Mesendoderm (in vitro differentiated cells): ENCODE results near the gene TRPM7.
A peak's percentile ranks its signal among the peaks of the same experiment; 100 is the strongest.
"Not testable (repeated sequence)": the region's sequence is repeated elsewhere in the genome, so short reads cannot be mapped to it uniquely, and the experiment has no call there.

Experiments
- DNase-seq: peaks from one replicate; pipeline ENCODE4 v3.0.0; 2013
- H2AK5ac ChIP-seq: 2 replicates; pipeline ENCODE4 v1.6.1; 2013; ENCODE audit warnings: low read length, inconsistent platforms
- H2BK120ac ChIP-seq: 2 replicates; pipeline ENCODE4 v1.6.1; 2013; ENCODE audit warnings: low read depth, mild to moderate bottlenecking, low read length, moderate library complexity, mixed read lengths
- H2BK15ac ChIP-seq: replicated peaks from 2 replicates; pipeline ENCODE4 v1.6.1; 2013; ENCODE audit warnings: low read depth, mild to moderate bottlenecking, moderate library complexity
- H2BK5ac ChIP-seq: 2 replicates; pipeline ENCODE4 v1.6.1; 2013; ENCODE audit warnings: low read length, inconsistent platforms
- H3K18ac ChIP-seq: 2 replicates; pipeline ENCODE4 v1.6.1; 2013; ENCODE audit warnings: mild to moderate bottlenecking, low read length, mixed read lengths
- H3K23ac ChIP-seq: one replicate; pipeline ENCODE4 v1.6.1; 2013; ENCODE audit warnings: low read length
- H3K27ac ChIP-seq: 2 replicates; pipeline ENCODE4 v1.5.1; 2013; ENCODE audit warnings: low read depth, mild to moderate bottlenecking, inconsistent platforms, low read length, moderate library complexity
- H3K27me3 ChIP-seq: 2 replicates; pipeline ENCODE4 v1.6.1; 2013; ENCODE audit warnings: low read length, control low read depth, mild to moderate bottlenecking, inconsistent platforms; ENCODE audit not compliant: insufficient read depth, poor library complexity
- H3K36me3 ChIP-seq: 2 replicates; pipeline ENCODE4 v1.6.1; 2013; ENCODE audit warnings: low read length, inconsistent platforms; ENCODE audit not compliant: control insufficient read depth, insufficient read depth
- H3K4ac ChIP-seq: one replicate; pipeline ENCODE4 v1.6.1; 2013; ENCODE audit warnings: low read depth, mild to moderate bottlenecking, low read length, moderate library complexity
- H3K4me1 ChIP-seq: 2 replicates; pipeline ENCODE4 v1.6.1; 2013; ENCODE audit warnings: low read depth, low read length, inconsistent platforms; ENCODE audit not compliant: control insufficient read depth
- H3K4me2 ChIP-seq: 2 replicates; pipeline ENCODE4 v1.6.1; 2013; ENCODE audit warnings: low read length
- H3K4me3 ChIP-seq: 2 replicates; pipeline ENCODE4 v1.5.1; 2013; ENCODE audit warnings: mild to moderate bottlenecking, low read length
- H3K56ac ChIP-seq: one replicate; pipeline ENCODE4 v1.6.1; 2013; ENCODE audit warnings: low read length
- H3K79me1 ChIP-seq: 2 replicates; pipeline ENCODE4 v1.6.1; 2013; ENCODE audit warnings: low read length, inconsistent platforms
- H3K79me2 ChIP-seq: 2 replicates; pipeline ENCODE4 v1.6.1; 2013; ENCODE audit warnings: mild to moderate bottlenecking, low read length; ENCODE audit not compliant: control insufficient read depth, insufficient read depth
- H3K9ac ChIP-seq: 2 replicates; pipeline ENCODE4 v1.6.1; 2013; ENCODE audit warnings: low read length, inconsistent platforms
- H4K5ac ChIP-seq: one replicate; pipeline ENCODE4 v1.6.1; 2013; ENCODE audit warnings: low read length
- H4K8ac ChIP-seq: one replicate; pipeline ENCODE4 v1.6.1; 2013; ENCODE audit warnings: low read depth, mild to moderate bottlenecking, control low read depth, low read length, moderate library complexity
- WGBS: extraction: QIAGEN DNeasy Blood & Tissue Kit; methylation state at CpG from one replicate; pipeline ENCODE4 v1.1.7; 2013; ENCODE audit warnings: low lambda C conversion rate, missing lambda C conversion rate; ENCODE audit not compliant: insufficient coverage; ENCODE audit errors: extremely low coverage; 5-methylcytosine and 5-hydroxymethylcytosine counted together

The TRPM7 gene

DNA sequence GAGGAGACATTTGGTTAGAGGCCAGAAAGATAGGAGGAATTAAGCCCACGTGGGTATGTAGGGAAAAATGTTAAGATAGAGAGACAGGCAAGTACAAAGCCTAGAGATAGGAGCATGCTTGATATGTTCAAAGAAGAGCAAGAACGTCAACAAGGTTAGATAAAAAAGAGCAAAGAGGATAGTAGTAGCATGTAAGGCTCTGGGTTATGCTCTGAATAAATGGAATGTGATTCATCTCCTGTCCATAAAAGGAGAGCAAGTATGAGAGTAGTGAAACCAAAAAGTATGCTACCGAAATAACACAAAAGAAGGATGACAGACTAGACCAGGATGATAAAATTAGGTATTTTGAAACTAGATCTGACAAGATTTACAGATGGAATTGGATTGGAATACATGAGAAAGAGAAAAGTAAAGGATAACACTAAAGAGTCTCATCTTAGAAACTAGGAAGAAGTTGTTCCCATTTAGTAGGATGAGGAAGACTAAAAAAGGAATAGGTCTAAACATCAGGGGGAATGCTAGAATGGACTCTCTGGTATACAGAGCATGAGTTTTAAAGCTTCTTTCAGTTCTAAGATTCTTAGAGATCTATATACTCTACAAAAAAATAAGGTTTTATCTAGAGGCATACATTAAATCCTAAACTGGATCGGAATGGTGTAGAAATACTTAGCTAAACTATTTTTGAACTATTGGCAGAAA lies 59.1 kb downstream of the TRPM7 start:
- H3K36me3 ChIP-seq: peaks cover 2% of the 10 kb centered on the region
- no peak overlapping the region for H4K5ac ChIP-seq
- H2BK15ac ChIP-seq: no peak overlapping the region
- WGBS: no CpG with 5 or more reads among the region's 4 CpGs
- H4K8ac ChIP-seq: no peak overlapping the region
- H3K56ac ChIP-seq: no peak overlapping the region
- no peak overlapping the region for H3K4ac ChIP-seq
- H3K4me2 ChIP-seq: no peak overlapping the region
- no peak overlapping the region for H3K23ac ChIP-seq
- no peaks in the 10 kb centered on the region for H3K79me2 ChIP-seq
- H2BK5ac ChIP-seq: no peak overlapping the region
- no peak overlapping the region for H2BK120ac ChIP-seq
- no peak overlapping the region for H3K27ac ChIP-seq
- DNase-seq: no peak
- no peaks in the 10 kb centered on the region for H3K27me3 ChIP-seq
- no peak overlapping the region for H2AK5ac ChIP-seq
- no peaks in the 10 kb centered on the region for H3K4me1 ChIP-seq
- no peak overlapping the region for H3K9ac ChIP-seq
- no peak overlapping the region for H3K18ac ChIP-seq
- no peaks in the 10 kb centered on the region for H3K79me1 ChIP-seq
- no peak overlapping the region for H3K4me3 ChIP-seq

DNA sequence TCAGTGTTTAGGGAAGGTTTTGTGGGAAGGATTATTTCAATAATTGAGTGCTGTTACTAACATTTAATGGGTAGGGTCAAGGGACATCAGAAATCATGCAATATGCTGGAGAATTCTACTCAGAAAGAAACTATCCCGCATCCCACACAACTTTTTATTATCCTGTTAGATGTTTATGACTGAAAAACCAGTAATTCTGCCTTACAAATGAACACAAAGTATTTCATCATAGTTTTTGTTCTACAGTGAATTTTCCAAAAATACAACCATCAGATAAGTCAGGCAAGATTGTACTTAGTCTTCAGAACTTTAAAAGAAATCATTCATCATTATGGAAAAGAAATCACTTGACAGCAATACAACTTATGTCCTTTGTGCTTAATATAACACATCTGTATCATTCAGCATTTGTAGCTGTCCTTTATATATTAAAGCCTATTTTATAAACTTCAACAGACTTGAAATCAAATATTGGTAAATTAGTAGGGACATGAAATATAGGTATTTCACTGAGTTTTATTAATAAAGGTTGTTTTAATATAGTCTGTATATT lies 61.9 kb downstream of the TRPM7 start:
- H3K4ac ChIP-seq: no peak overlapping the region
- H3K18ac ChIP-seq: no peak overlapping the region
- no peak overlapping the region for H3K4me2 ChIP-seq
- no peak overlapping the region for H4K8ac ChIP-seq
- no peak overlapping the region for H3K4me3 ChIP-seq
- no peak overlapping the region for H2BK15ac ChIP-seq
- no peak overlapping the region for H2BK5ac ChIP-seq
- no peak overlapping the region for H3K23ac ChIP-seq
- H2BK120ac ChIP-seq: no peak overlapping the region
- H3K27me3 ChIP-seq: no peaks in the 10 kb centered on the region
- no peaks in the 10 kb centered on the region for H3K36me3 ChIP-seq
- no peaks in the 10 kb centered on the region for H3K79me2 ChIP-seq
- no peak overlapping the region for H4K5ac ChIP-seq
- no peaks in the 10 kb centered on the region for H3K4me1 ChIP-seq
- DNase-seq: no peak
- no CpG with 5 or more reads among the region's 1 CpG for WGBS
- no peak overlapping the region for H3K9ac ChIP-seq
- H3K79me1 ChIP-seq: no peaks in the 10 kb centered on the region
- no peak overlapping the region for H2AK5ac ChIP-seq
- no peak overlapping the region for H3K27ac ChIP-seq
- H3K56ac ChIP-seq: no peak overlapping the region

DNA sequence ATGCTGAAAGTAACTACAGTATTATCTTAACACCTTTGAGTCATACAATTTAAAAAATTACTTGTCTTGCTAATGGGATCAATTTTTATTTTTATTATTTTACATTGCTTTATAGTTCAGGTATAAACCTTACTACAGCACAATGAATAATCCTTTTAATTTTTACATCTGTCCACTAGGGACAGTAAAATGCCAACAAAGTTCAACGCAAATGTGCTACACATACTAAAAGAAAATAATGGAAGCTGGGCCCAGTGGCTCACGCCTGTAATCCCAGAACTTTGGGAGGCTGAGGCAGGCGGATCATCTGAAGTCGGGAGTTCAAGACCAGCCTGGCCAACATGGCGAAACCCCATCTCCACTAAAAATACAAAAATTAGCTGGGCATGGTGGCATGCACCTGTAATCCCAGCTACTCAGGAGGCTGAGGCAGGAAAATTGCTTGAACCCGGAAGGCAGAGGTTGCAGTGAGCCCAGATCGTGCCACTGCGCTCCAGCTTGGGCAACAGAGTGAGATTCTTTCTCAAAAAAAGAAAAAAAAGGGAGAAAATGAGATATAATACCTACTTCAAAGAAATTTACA lies 64.1 kb downstream of the TRPM7 start:
- not testable (repeated sequence) for H3K18ac ChIP-seq, H3K27ac ChIP-seq, H2BK15ac ChIP-seq, H3K36me3 ChIP-seq, H3K4ac ChIP-seq, H3K27me3 ChIP-seq, H3K9ac ChIP-seq, H2BK5ac ChIP-seq, H3K79me2 ChIP-seq, H3K4me3 ChIP-seq, H4K8ac ChIP-seq, H3K79me1 ChIP-seq, H2BK120ac ChIP-seq, H3K4me2 ChIP-seq, H3K23ac ChIP-seq, H4K5ac ChIP-seq, H3K4me1 ChIP-seq, H2AK5ac ChIP-seq, H3K56ac ChIP-seq
- WGBS: no CpG with 5 or more reads among the region's 8 CpGs
- peak; percentile 12 for DNase-seq

DNA sequence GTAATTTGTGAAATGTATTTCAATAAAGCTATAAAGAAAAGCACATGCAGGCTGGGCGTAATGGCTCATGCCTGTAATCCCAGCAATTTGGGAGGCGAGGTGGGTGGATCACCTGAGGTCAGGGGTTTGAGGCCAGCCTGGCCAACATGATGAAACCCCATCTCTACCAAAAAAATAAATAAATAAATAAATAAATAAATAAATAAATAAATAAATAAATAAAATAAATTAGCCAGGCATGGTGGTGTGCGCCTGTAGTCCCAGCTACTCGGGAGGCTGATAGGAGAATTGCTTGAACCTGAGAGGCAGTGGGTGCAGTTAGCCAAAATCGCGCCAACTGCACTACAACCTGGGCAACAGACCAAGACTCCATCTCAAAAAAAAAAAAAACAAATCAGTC lies 69.6 kb downstream of the TRPM7 start:
- H3K79me2 ChIP-seq, H3K27me3 ChIP-seq, H4K5ac ChIP-seq, H3K4me3 ChIP-seq, H3K27ac ChIP-seq, H3K4me1 ChIP-seq, H2BK15ac ChIP-seq, H3K4me2 ChIP-seq, H2AK5ac ChIP-seq, DNase-seq, H3K9ac ChIP-seq, H3K36me3 ChIP-seq, H3K23ac ChIP-seq, H3K18ac ChIP-seq, H2BK5ac ChIP-seq, H4K8ac ChIP-seq, H3K56ac ChIP-seq, H3K4ac ChIP-seq, H2BK120ac ChIP-seq, H3K79me1 ChIP-seq: not testable (repeated sequence)
- WGBS: no CpG with 5 or more reads among the region's 6 CpGs

DNA sequence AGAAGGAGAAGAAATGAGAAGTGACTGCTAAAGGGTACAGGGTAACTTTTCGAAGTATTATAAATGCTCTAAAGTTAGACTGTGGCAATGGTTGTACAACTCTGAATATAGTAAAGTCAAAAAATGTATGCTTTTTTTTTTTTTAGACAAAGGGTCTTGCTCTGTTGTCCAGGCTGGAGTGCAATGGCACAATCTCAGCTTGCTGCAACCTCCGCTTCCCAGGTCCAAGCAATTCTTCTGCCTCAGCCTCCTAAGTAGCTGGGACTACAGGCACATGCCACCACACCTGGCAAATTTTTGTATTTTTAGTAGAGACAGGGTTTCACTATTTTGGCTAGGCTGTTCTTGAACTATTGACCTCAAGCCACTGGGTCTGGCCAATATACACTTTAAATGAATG lies 70.0 kb downstream of the TRPM7 start:
- not testable (repeated sequence) for H2BK120ac ChIP-seq, H3K56ac ChIP-seq, H3K9ac ChIP-seq, H3K4me2 ChIP-seq, H2AK5ac ChIP-seq, H2BK15ac ChIP-seq, DNase-seq, H3K18ac ChIP-seq, H3K4ac ChIP-seq, H3K79me1 ChIP-seq, H4K8ac ChIP-seq, H3K79me2 ChIP-seq, H3K4me3 ChIP-seq, H2BK5ac ChIP-seq, H3K27ac ChIP-seq, H3K36me3 ChIP-seq, H3K23ac ChIP-seq, H3K4me1 ChIP-seq, H4K5ac ChIP-seq, H3K27me3 ChIP-seq
- WGBS: no CpG with 5 or more reads among the region's 2 CpGs
